Measurements from ENCODE around the gene CDHR1. TPM values are rescaled to one million over a fixed set of nuclear protein-coding genes. Genes with fewer than 3 reads are reported as not detected.

CDHR1 gene
- total and polyA plus RNA-seq, 10 of the 15 experiments (the other 5 are each of a cell fraction or from before 2014, with no cell fraction given), result 0.17 to 3.0 (median 0.34) TPM

GRCh38 chr10:84173501-84173929, 20.8 kb upstream of the CDHR1 start, which contains the start of gene GPR15LG:
TSS of gene GPR15LG (plus strand) at chr10:84173801. CDS start at chr10:84173852, 51 bp downstream.
- Histone ChIP-seq H3K9me3 (replicated peaks; ENCODE audit: control insufficient read depth, insufficient read depth, low read length) (no peaks in the 10 kb centered on the region), H2AFZ (ENCODE audit: control insufficient read depth, low read depth, low read length) (peak within 1 kb of the TSS; percentile 32; the same call in 1 of the 2 replicates), H3K27me3 (replicated peaks in 1 of 2; ENCODE audit: control insufficient read depth in 2 of 2, insufficient read depth in 2 of 2, low read length in 1 of 2) (no peaks in the 10 kb centered on the region), H3K79me2 (ENCODE audit: control insufficient read depth, insufficient read depth, low read length) (peaks cover 29% of the 10 kb centered on the region), H3K27ac (ENCODE audit: control insufficient read depth, insufficient read depth) (peak within 1 kb of the TSS; percentile 98), H3K9ac (ENCODE audit: control insufficient read depth, insufficient read depth, low read length) (peak within 1 kb of the TSS; percentile 93), H3K4me3 (peak within 1 kb of the TSS; percentile 24; the same call in 1 of the 2 replicates), H3K4me2 (ENCODE audit: control insufficient read depth, insufficient read depth) (peak within 1 kb of the TSS; percentile 86), H4K20me1 (ENCODE audit: control insufficient read depth, insufficient read depth) (no peaks in the 10 kb centered on the region), H3K4me1 (ENCODE audit: control insufficient read depth, insufficient read depth, low read length) (peaks cover 40% of the 10 kb centered on the region), H3K36me3 (ENCODE audit: control insufficient read depth in 2 of 2, insufficient read depth in 2 of 2, low read length in 1 of 2) (no peaks in the 10 kb centered on the region)
- RAD21 ChIA-PET (ENCODE audit: unreplicated experiment), result interaction anchor here (1.0 to 1.2 kb wide), 4 partner anchors 18 to 28 kb away, joined by 3 to 5 read pairs (median 3); no protein-coding TSS in a partner anchor
- WGBS (ENCODE audit: insufficient coverage, insufficient replicate concordance, low lambda C conversion rate, missing lambda C conversion rate), result 51% methylated on average over 2 of the region's 2 CpGs
- DNase-seq (ENCODE audit: low read depth, low spot score) (no peak), ATAC-seq (peak; percentile 48), FAIRE-seq (no peak)
- POLR2A ChIA-PET, result interaction anchor here (0.7 kb wide), 1 partner anchor 36 kb away, joined by 3 read pairs; no protein-coding TSS in a partner anchor
- in situ Hi-C loops (cut with MboI), result no loop called here
- SMC1A ChIA-PET (ENCODE audit: uncharacterized antibody, unreplicated experiment), result interaction anchor here (0.6 to 3.6 kb wide), 8 partner anchors 9 to 225 kb away, joined by 3 to 18 read pairs (median 4); no protein-coding TSS in a partner anchor
- CTCF ChIA-PET, result interaction anchor here (1.0 to 6.4 kb wide), 9 partner anchors 8 to 41 kb away, joined by 3 to 35 read pairs (median 4); partner anchors contain the start of gene GHITM
- no TSS peak for BruUV-seq (replicated peaks)
- intact Hi-C loops (cut with micrococcal nuclease; ENCODE audit: unreplicated experiment), result loop anchor here (5.0 to 10.0 kb wide), 2 partner anchors 159 to 1249 kb away; no protein-coding TSS in a partner anchor
- TF ChIP-seq HCFC1 (IDR thresholded peaks at IDR 0.05; ENCODE audit: low read length) (no peak), TARDBP (IDR thresholded peaks at IDR 0.05; ENCODE audit: borderline replicate concordance) (no peak), MEF2B (IDR thresholded peaks at IDR 0.05; ENCODE audit: partially characterized antibody, poor library complexity, severe bottlenecking) (peak; percentile 50), REST (IDR thresholded peaks at IDR 0.05; ENCODE audit: low read depth, low read length) (no peak), SP1 (IDR thresholded peaks at IDR 0.05; ENCODE audit: low read depth, low read length) (no peak), BHLHE40 (IDR thresholded peaks at IDR 0.05; ENCODE audit: borderline replicate concordance in 1 of 2, low read depth in 2 of 2, low read length in 1 of 2) (0 out of 4 replicates have a peak, but pooled peaks of 1 of the 2 experiments have one; percentile 9)
